ENCODE data around the gene DGKI. TPM values are rescaled to one million over a fixed set of nuclear protein-coding genes. Genes with fewer than 3 reads are reported as not detected.

Gene DGKI
- total and polyA plus RNA-seq, 2 donors (not counting 1 experiment from before 2014, with no cell fraction given), result not detected

DNA sequence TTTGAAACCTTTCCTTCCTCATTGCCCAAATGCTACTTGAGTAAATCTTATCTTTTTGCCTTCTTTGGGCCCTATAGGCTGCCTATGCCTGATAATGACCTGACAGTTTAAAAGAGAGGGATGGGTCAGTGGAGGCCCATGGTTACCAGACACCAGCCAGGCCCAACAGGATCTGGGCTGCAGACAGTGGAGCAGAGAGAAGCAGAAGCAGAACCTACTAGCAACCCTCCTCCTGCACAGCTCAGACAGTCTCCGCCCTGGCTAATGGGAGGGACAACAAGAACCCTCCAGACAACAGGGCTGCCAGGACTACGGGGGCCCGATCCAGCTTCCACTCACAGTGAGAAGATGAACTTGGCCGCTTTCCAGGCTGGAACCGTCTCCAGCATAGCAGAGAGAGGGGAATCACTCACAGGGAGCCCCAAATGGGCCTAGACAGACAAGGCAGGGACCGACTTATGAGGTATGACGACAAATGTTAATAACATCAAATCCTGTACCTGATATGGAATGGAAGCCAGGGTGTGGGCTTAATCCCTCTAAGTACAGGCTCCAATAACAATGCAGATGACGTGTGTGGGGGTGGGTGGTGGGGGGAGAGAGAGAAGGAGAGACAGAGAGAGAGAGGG lies 31.7 kb upstream of the DGKI start:
- H3K27me3 Mint-ChIP-seq, result no peaks in the 10 kb centered on the region
- no peak overlapping the region for H3K9ac ChIP-seq (ENCODE audit: low read length)
- no peak overlapping the region for H3K27ac ChIP-seq (ENCODE audit: low read length in 2 of 2)
- H4K20me1 ChIP-seq (ENCODE audit: control insufficient read depth, insufficient read depth, low read length, poor library complexity, severe bottlenecking), result no peaks in the 10 kb centered on the region
- no peak for ATAC-seq (ENCODE audit: low read depth)
- no peaks in the 10 kb centered on the region for H3K9me3 Mint-ChIP-seq (ENCODE audit: insufficient read depth)
- H3K9me3 ChIP-seq (ENCODE audit: control extremely low read depth in 1 of 3, control insufficient read depth in 2 of 3, insufficient read depth in 1 of 3, low read length in 2 of 3), result peaks cover 0 to 7% (median 0%) of the 10 kb centered on the region in 3 donors
- no peaks in the 10 kb centered on the region for H3K27me3 ChIP-seq (replicated peaks in 1 of 4; ENCODE audit: control extremely low read depth in 1 of 4, control insufficient read depth in 3 of 4, insufficient read depth in 4 of 4, low read length in 3 of 4)
- no peak for DNase-seq
- ChIA-PET CTCF (no interaction called here), POLR2A (no interaction called here)
- no peak overlapping the region for H3K4me3 Mint-ChIP-seq
- TF ChIP-seq, protein P1, sequence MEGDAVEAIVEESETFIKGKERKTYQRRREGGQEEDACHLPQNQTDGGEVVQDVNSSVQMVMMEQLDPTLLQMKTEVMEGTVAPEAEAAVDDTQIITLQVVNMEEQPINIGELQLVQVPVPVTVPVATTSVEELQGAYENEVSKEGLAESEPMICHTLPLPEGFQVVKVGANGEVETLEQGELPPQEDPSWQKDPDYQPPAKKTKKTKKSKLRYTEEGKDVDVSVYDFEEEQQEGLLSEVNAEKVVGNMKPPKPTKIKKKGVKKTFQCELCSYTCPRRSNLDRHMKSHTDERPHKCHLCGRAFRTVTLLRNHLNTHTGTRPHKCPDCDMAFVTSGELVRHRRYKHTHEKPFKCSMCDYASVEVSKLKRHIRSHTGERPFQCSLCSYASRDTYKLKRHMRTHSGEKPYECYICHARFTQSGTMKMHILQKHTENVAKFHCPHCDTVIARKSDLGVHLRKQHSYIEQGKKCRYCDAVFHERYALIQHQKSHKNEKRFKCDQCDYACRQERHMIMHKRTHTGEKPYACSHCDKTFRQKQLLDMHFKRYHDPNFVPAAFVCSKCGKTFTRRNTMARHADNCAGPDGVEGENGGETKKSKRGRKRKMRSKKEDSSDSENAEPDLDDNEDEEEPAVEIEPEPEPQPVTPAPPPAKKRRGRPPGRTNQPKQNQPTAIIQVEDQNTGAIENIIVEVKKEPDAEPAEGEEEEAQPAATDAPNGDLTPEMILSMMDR (IDR thresholded peaks at IDR 0.05), result no peak
- no peak for TF ChIP-seq EZH2 (IDR thresholded peaks at IDR 0.05; ENCODE audit: borderline replicate concordance, insufficient read depth, low read depth, low read length, poor library complexity, severe bottlenecking)
- no peak overlapping the region for H2AFZ ChIP-seq (ENCODE audit: insufficient read depth, low read depth, low read length, poor library complexity, severe bottlenecking)
- no peak overlapping the region for H3K27ac Mint-ChIP-seq
- intact Hi-C loops (cut with micrococcal nuclease), result no loop called here
- no peaks in the 10 kb centered on the region for H3K4me1 ChIP-seq (ENCODE audit: control insufficient read depth in 2 of 2, insufficient read depth in 2 of 2, low read length in 2 of 2)
- H3K4me2 ChIP-seq (replicated peaks; ENCODE audit: low read depth, low read length, poor library complexity, severe bottlenecking), result no peak overlapping the region
- 95% methylated on average over 5 of the region's 8 CpGs for WGBS (ENCODE audit: insufficient coverage)
- H3K36me3 ChIP-seq (replicated peaks in 1 of 2; ENCODE audit: control extremely low read depth in 1 of 2, control insufficient read depth in 1 of 2, extremely low read depth in 1 of 2, insufficient read depth in 2 of 2, low read length in 1 of 2), result peaks cover 0 to 63% of the 10 kb centered on the region in 2 experiments
- H3K4me1 Mint-ChIP-seq, result no peaks in the 10 kb centered on the region
- H3K79me2 ChIP-seq (ENCODE audit: control insufficient read depth, insufficient read depth, low read length), result no peaks in the 10 kb centered on the region
- H3K4me3 ChIP-seq (ENCODE audit: control extremely low read depth in 1 of 5, extremely low read depth in 1 of 5, insufficient read depth in 1 of 5, low read depth in 2 of 5, low read length in 4 of 5), result no peak overlapping the region

DNA sequence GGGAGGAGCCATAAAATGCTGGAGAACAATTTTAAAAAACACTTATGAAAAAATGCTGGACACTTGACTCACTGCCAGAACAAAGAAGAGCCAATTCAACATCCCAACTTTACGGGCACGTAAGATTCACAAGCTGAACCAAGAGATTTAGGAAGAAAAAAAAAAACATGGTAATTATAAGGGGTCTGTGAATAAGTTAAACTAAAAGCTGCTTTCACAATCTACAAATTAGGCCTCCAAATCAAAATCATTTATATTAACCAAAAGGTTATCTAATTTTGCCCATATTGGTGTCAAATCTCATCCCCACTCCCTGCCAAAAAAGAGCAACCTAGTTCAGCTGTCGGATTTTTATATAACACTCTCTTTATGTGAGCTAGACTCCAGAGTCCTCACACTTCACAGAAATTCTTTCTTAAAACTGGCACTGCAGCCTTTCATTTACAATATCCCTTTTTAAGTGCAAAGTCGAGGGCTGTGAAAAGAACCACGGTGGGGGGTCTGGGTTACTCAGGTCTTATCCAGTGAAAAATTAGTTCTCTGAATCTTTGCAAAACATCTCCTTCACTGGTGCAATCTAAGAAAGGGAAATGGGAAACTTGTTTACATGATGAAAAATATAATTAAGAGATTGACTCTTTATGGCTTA lies 30.4 kb upstream of the DGKI start:
- H3K27me3 Mint-ChIP-seq, result no peaks in the 10 kb centered on the region
- no peak for TF ChIP-seq EZH2 (IDR thresholded peaks at IDR 0.05; ENCODE audit: borderline replicate concordance, insufficient read depth, low read depth, low read length, poor library complexity, severe bottlenecking)
- TF ChIP-seq, protein P1 (IDR thresholded peaks at IDR 0.05), result no peak
- DNase-seq (no peak), ATAC-seq (ENCODE audit: low read depth) (no peak)
- no peaks in the 10 kb centered on the region for H3K4me1 Mint-ChIP-seq
- intact Hi-C loops (cut with micrococcal nuclease), result no loop called here
- no peaks in the 10 kb centered on the region for H4K20me1 ChIP-seq (ENCODE audit: control insufficient read depth, insufficient read depth, low read length, poor library complexity, severe bottlenecking)
- no peak overlapping the region for H3K4me3 Mint-ChIP-seq
- H3K27ac Mint-ChIP-seq, result no peak overlapping the region
- H3K4me3 ChIP-seq (ENCODE audit: control extremely low read depth in 1 of 5, extremely low read depth in 1 of 5, insufficient read depth in 1 of 5, low read depth in 2 of 5, low read length in 4 of 5), result no peak overlapping the region
- H3K9me3 ChIP-seq (ENCODE audit: control extremely low read depth in 1 of 3, control insufficient read depth in 2 of 3, insufficient read depth in 1 of 3, low read length in 2 of 3), result peaks cover 0 to 3% (median 0%) of the 10 kb centered on the region in 3 donors
- WGBS (ENCODE audit: insufficient coverage), result no CpG with 5 or more reads among the region's 5 CpGs
- ChIA-PET CTCF (no interaction called here), POLR2A (no interaction called here)
- H3K79me2 ChIP-seq (ENCODE audit: control insufficient read depth, insufficient read depth, low read length), result no peaks in the 10 kb centered on the region
- no peak overlapping the region for H3K9ac ChIP-seq (ENCODE audit: low read length)
- H3K27me3 ChIP-seq (replicated peaks in 1 of 4; ENCODE audit: control extremely low read depth in 1 of 4, control insufficient read depth in 3 of 4, insufficient read depth in 4 of 4, low read length in 3 of 4), result no peaks in the 10 kb centered on the region
- H3K4me2 ChIP-seq (replicated peaks; ENCODE audit: low read depth, low read length, poor library complexity, severe bottlenecking), result no peak overlapping the region
- no peak overlapping the region for H3K27ac ChIP-seq (ENCODE audit: low read length in 2 of 2)
- no peak overlapping the region for H2AFZ ChIP-seq (ENCODE audit: insufficient read depth, low read depth, low read length, poor library complexity, severe bottlenecking)
- H3K9me3 Mint-ChIP-seq (ENCODE audit: insufficient read depth), result no peaks in the 10 kb centered on the region
- H3K36me3 ChIP-seq (replicated peaks in 1 of 2; ENCODE audit: control extremely low read depth in 1 of 2, control insufficient read depth in 1 of 2, extremely low read depth in 1 of 2, insufficient read depth in 2 of 2, low read length in 1 of 2), result peaks cover 0 to 56% of the 10 kb centered on the region in 2 experiments
- H3K4me1 ChIP-seq (ENCODE audit: control insufficient read depth in 2 of 2, insufficient read depth in 2 of 2, low read length in 2 of 2), result no peaks in the 10 kb centered on the region

Data from B cell (primary cell).